Large intestine (tissue), 3 donors: ENCODE measurements around the gene FUS. TPM values are rescaled to one million over a fixed set of nuclear protein-coding genes. Genes with fewer than 3 reads are reported as not detected.

Experiments used
- DNase-seq, 2 donors: peaks; one replicate each; pipeline versions ENCODE4 v3.0.0 to v3.0.0-alpha.2; 2013
- H3K27ac ChIP-seq: one replicate; pipeline ENCODE4 v1.5.1; 2013; ENCODE audit warnings: low read length
- H3K27me3 ChIP-seq: 2 replicates; pipeline ENCODE4 v1.6.1; 2013; ENCODE audit warnings: low read length; ENCODE audit not compliant: control insufficient read depth, insufficient read depth
- H3K36me3 ChIP-seq: 2 replicates; pipeline ENCODE4 v1.6.1; 2013; ENCODE audit warnings: low read length; ENCODE audit not compliant: control insufficient read depth, insufficient read depth
- H3K4me1 ChIP-seq: one replicate; pipeline ENCODE4 v1.6.1; 2013; ENCODE audit warnings: low read length; ENCODE audit not compliant: control insufficient read depth, insufficient read depth
- H3K4me3 ChIP-seq: one replicate; pipeline ENCODE4 v1.5.1; 2013; ENCODE audit warnings: low read length
- H3K9me3 ChIP-seq: one replicate; pipeline ENCODE4 v1.6.1; 2013; ENCODE audit warnings: mild to moderate bottlenecking, low read depth, low read length, moderate library complexity; ENCODE audit not compliant: control insufficient read depth
- WGBS: methylation state at CpG from one replicate; pipeline ENCODE4 v1.1.5; 2013; ENCODE audit warnings: low lambda C conversion rate; ENCODE audit not compliant: insufficient coverage; 5-methylcytosine and 5-hydroxymethylcytosine counted together
- polyA plus RNA-seq: library from polyadenylated mRNA; unstranded; fragments of 120-200 nt; gene quantifications from one replicate; pipeline ENCODE4 v1.2.1, GENCODE V29; 2013

Gene FUS
- polyA plus RNA-seq, 1 donor = 494 TPM

- 50% methylated on average over 1 of the region's 5 CpGs for WGBS
- DNase-seq = no peak
- peaks cover 82% of the 10 kb centered on the region for H3K36me3 ChIP-seq
Observed at GRCh38 chr16:31185339-31185738, 5.4 kb downstream of the FUS start.

DNA sequence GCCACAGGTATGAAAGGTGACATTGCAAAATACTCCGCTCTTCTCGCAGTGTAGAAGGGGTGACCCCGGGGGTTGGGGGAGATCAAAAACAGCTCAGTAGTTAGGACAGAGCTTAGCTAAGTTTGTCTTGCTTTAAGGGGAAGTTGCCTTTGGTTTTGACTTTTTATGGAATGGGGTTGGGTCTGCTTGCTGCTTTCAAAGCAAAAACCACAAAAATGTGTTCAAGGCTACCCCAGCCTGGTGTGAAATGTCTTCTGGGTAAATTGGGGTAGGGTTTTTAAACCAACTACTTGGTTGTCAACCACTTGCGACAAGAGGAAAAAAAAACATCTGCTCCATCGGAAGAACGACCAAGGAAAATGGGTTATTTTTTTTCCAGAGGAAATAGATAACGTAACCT lies 6.2 kb downstream of the FUS start:
- DNase-seq = no peak
- WGBS = 83% methylated on average over 4 of the region's 7 CpGs
- Histone ChIP-seq H3K4me3 (no peak overlapping the region), H3K27ac (no peak overlapping the region), H3K9me3 (no peaks in the 10 kb centered on the region), H3K36me3 (peaks cover 91% of the 10 kb centered on the region), H3K4me1 (peaks cover 7% of the 10 kb centered on the region), H3K27me3 (no peaks in the 10 kb centered on the region)

More at GRCh38 chr16:31185339-31185738, 5.4 kb downstream of the FUS start:
- H3K4me1 ChIP-seq = peaks cover 7% of the 10 kb centered on the region
- no peak overlapping the region for H3K27ac ChIP-seq
- H3K4me3 ChIP-seq = no peak overlapping the region
- no peaks in the 10 kb centered on the region for H3K9me3 ChIP-seq
- H3K27me3 ChIP-seq = no peaks in the 10 kb centered on the region

DNA sequence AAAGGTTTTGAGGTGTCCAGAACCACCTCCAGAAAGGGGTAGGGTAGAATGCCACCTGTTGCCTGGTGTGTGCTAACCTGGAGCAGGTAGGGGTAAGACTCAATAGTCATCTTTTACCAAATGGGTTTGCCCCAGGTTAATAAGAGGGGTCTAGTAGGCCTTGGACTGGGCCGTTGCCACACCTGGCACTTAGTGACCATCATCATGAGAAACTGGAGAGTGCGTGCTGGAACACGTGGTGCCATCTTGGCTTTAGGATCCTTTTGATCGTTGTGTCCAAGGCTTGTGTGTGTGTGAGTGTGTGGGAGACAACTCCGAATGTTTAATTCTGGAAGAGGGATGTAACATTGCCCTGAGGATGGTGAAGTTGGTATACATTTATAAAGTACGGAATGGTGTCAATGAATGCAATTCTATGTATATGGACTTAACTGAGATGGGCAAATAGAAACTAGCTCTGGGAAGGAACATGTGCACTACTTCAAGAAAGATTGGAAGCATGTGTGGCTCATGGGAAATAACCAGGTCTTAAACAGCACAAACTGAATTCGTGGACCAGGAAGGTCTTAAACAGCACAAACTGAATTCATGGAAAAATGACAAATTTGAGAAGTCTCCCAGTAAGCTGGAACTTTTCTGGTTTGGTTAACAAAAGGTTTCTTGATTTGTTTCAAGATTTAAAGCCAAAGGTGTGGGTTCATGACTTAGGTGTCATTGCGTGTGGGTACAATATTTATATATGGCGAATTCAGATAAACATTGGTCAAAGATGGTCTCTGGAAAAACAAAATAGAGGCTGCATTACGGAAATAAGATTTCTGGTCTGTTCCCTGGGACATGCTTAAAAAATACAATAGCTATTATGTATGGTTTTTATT lies 7.2 kb downstream of the FUS start:
- H3K36me3 ChIP-seq = peaks cover 99% of the 10 kb centered on the region
- H3K27ac ChIP-seq = no peak overlapping the region
- 100% methylated on average over 2 of the region's 10 CpGs for WGBS
- no peaks in the 10 kb centered on the region for H3K9me3 ChIP-seq
- H3K27me3 ChIP-seq = no peaks in the 10 kb centered on the region
- no peak for DNase-seq
- no peak overlapping the region for H3K4me3 ChIP-seq
- peaks cover 6% of the 10 kb centered on the region for H3K4me1 ChIP-seq

DNA sequence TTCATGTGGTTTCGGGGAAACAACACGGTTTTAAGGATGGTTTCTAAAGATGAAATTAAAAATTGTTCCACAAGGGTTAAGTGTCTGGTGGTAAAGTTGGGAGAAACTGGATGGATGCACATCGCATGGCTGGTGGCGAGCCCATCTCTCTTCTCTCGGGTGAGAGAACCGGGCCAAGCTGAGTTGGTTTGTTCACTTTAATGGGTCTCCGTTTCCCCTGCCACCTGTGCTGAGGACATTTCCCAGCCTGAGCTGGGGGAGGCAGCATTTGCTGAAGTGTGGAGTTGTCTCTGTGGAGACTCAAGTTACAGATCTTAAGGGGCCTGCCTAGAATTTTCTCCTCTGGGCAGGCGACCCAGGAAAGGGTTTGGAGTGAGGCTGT lies 7.9 kb downstream of the FUS start:
- H3K27me3 ChIP-seq = no peaks in the 10 kb centered on the region
- no peaks in the 10 kb centered on the region for H3K9me3 ChIP-seq
- H3K27ac ChIP-seq = no peak overlapping the region
- H3K4me3 ChIP-seq = no peak overlapping the region
- H3K36me3 ChIP-seq = peaks cover 99% of the 10 kb centered on the region
- no CpG with 5 or more reads among the region's 8 CpGs for WGBS
- H3K4me1 ChIP-seq = peaks cover under 1% of the 10 kb centered on the region
- DNase-seq = no peak

- Histone ChIP-seq H3K27ac (no peak overlapping the region), H3K4me1 (no peaks in the 10 kb centered on the region), H3K36me3 (peaks cover 99% of the 10 kb centered on the region), H3K27me3 (no peaks in the 10 kb centered on the region), H3K9me3 (no peaks in the 10 kb centered on the region), H3K4me3 (no peak overlapping the region)
- WGBS = 100% methylated on average over 1 of the region's 3 CpGs
- DNase-seq = no peak
Observed at GRCh38 chr16:31188450-31189411, 8.8 kb downstream of the FUS start.

- Histone ChIP-seq H3K36me3 (peaks cover 99% of the 10 kb centered on the region), H3K4me1 (no peaks in the 10 kb centered on the region), H3K27me3 (no peaks in the 10 kb centered on the region), H3K9me3 (no peaks in the 10 kb centered on the region), H3K4me3 (no peak overlapping the region), H3K27ac (no peak overlapping the region)
- DNase-seq = no peak
- WGBS = no CpG with 5 or more reads among the region's 2 CpGs
Observed at GRCh38 chr16:31189412-31189778, 9.5 kb downstream of the FUS start.

DNA sequence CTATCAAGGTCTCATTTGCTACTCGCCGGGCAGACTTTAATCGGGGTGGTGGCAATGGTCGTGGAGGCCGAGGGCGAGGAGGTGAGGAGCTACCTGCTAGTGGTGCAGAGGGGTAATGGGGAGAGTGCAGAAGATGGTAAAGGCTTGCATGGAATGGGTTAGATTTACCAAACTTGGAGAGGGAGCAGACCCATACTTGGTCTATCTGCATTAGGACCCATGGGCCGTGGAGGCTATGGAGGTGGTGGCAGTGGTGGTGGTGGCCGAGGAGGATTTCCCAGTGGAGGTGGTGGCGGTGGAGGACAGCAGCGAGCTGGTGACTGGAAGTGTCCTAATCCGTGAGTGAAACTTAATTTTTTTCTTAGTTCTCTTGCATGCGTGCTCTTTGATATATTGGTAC lies 10.1 kb downstream of the FUS start:
- Histone ChIP-seq H3K27me3 (no peaks in the 10 kb centered on the region), H3K27ac (no peak overlapping the region), H3K36me3 (peaks cover 99% of the 10 kb centered on the region), H3K4me3 (no peak overlapping the region), H3K4me1 (no peaks in the 10 kb centered on the region), H3K9me3 (no peaks in the 10 kb centered on the region)
- DNase-seq = no peak
- no CpG with 5 or more reads among the region's 12 CpGs for WGBS

GRCh38 chr16:31190818-31191444 lies 11.0 kb downstream of the FUS start:
- Histone ChIP-seq H3K27ac (no peak overlapping the region), H3K36me3 (peaks cover 99% of the 10 kb centered on the region), H3K4me1 (no peaks in the 10 kb centered on the region), H3K27me3 (no peaks in the 10 kb centered on the region), H3K4me3 (no peak overlapping the region), H3K9me3 (no peaks in the 10 kb centered on the region)
- 100% methylated on average over 1 of the region's 17 CpGs for WGBS
- DNase-seq = no peak

GRCh38 chr16:31191697-31192428 lies 11.9 kb downstream of the FUS start:
- no peaks in the 10 kb centered on the region for H3K9me3 ChIP-seq
- WGBS = 100% methylated on average over 1 of the region's 5 CpGs
- H3K36me3 ChIP-seq = peaks cover 98% of the 10 kb centered on the region
- no peak for DNase-seq
- no peak overlapping the region for H3K27ac ChIP-seq
- no peaks in the 10 kb centered on the region for H3K27me3 ChIP-seq
- no peak overlapping the region for H3K4me3 ChIP-seq
- H3K4me1 ChIP-seq = no peaks in the 10 kb centered on the region
